WTC11 (cell line): ENCODE measurements around the gene FOXJ3. TPM values are rescaled to one million over a fixed set of nuclear protein-coding genes. Genes with fewer than 3 reads are reported as not detected.

Experiments used
- ATAC-seq: fragments of 200-7000 bp; cut with Tn5 transposase; 2 replicates; pipeline ENCODE4 v1.10.0; 2021; ENCODE audit warnings: mild to moderate bottlenecking, moderate library complexity
- CTCF ChIA-PET: fragments of 300-600 bp; sonication (Branson Sonifier 250); formaldehyde crosslinking; loops from one replicate; lab custom pipeline; 2021; ENCODE audit warnings: antibody characterized with exemption; lab: Charles Lee
- POLR2A ChIA-PET: fragments of 350-600 bp; sonication (Branson Sonifier 250); formaldehyde crosslinking; loops from one replicate; lab custom pipeline; 2021; ENCODE audit warnings: antibody characterized with exemption; lab: Charles Lee
- DNase-seq: peaks from one replicate; pipeline ENCODE4 v3.0.0; 2021; ENCODE audit warnings: low spot score
- H3K27ac Mint-ChIP-seq: 2 replicates; pipeline ENCODE4 v1.8.0; 2021; ENCODE audit warnings: mixed read lengths
- H3K27me3 Mint-ChIP-seq: 2 replicates; pipeline ENCODE4 v1.8.0; 2021; ENCODE audit warnings: low read depth, mild to moderate bottlenecking, moderate library complexity, mixed read lengths
- H3K36me3 Mint-ChIP-seq: 2 replicates; pipeline ENCODE4 v1.8.0; 2021; ENCODE audit warnings: mixed read lengths
- H3K4me1 Mint-ChIP-seq: 2 replicates; pipeline ENCODE4 v1.8.0; 2022; ENCODE audit warnings: mixed read lengths
- H3K4me3 Mint-ChIP-seq: 2 replicates; pipeline ENCODE4 v1.8.0; 2021; ENCODE audit warnings: mild to moderate bottlenecking, moderate library complexity, mixed read lengths
- H3K9me3 Mint-ChIP-seq: 2 replicates; pipeline ENCODE4 v1.8.0; 2021; ENCODE audit warnings: mixed read lengths
- ATF3 ChIP-seq: sonication (generic); formaldehyde crosslinking; conservative IDR thresholded peaks from 2 replicates; pipeline ENCODE4 v1.8.1; 2022; ENCODE audit warnings: mild to moderate bottlenecking, missing genetic modification reagents
- ATF6 ChIP-seq: sonication (generic); formaldehyde crosslinking; IDR thresholded peaks from 2 replicates; pipeline ENCODE4 v1.8.1; 2023; ENCODE audit warnings: mild to moderate bottlenecking, missing genetic modification reagents
- CREM ChIP-seq: sonication (generic); formaldehyde crosslinking; IDR thresholded peaks from 2 replicates; pipeline ENCODE4 v1.8.1; 2022; ENCODE audit warnings: mild to moderate bottlenecking, missing genetic modification reagents, moderate library complexity
- E2F1 ChIP-seq: sonication (generic); formaldehyde crosslinking; IDR thresholded peaks from 2 replicates; pipeline ENCODE4 v1.8.0; 2022; ENCODE audit warnings: mild to moderate bottlenecking, missing genetic modification reagents
- ELF4 ChIP-seq: sonication (generic); formaldehyde crosslinking; IDR thresholded peaks from 2 replicates; pipeline ENCODE4 v1.8.1; 2022; ENCODE audit warnings: low read depth, mild to moderate bottlenecking, moderate library complexity, missing genetic modification reagents
- ESRRA ChIP-seq: sonication (generic); formaldehyde crosslinking; IDR thresholded peaks from 2 replicates; pipeline ENCODE4 v1.8.1; 2022; ENCODE audit warnings: mild to moderate bottlenecking, missing genetic modification reagents, borderline replicate concordance
- GABPB1 ChIP-seq: sonication (generic); formaldehyde crosslinking; IDR thresholded peaks from 2 replicates; pipeline ENCODE4 v1.8.1; 2023; ENCODE audit warnings: mild to moderate bottlenecking, missing genetic modification reagents
- GTF2I ChIP-seq: fragments of 250-450 bp; sonication (Bioruptor Pico); conservative IDR thresholded peaks from 2 replicates; pipeline ENCODE4 v1.4.0; 2021; ENCODE audit warnings: mild to moderate bottlenecking
- HMGXB4 ChIP-seq: sonication (generic); formaldehyde crosslinking; IDR thresholded peaks from 2 replicates; pipeline ENCODE4 v1.8.1; 2023; ENCODE audit warnings: mild to moderate bottlenecking, moderate library complexity, missing genetic modification reagents
- IRF1 ChIP-seq: sonication (generic); formaldehyde crosslinking; IDR thresholded peaks from 2 replicates; pipeline ENCODE4 v1.8.0; 2023; ENCODE audit warnings: missing genetic modification reagents
- MLX ChIP-seq: sonication (generic); formaldehyde crosslinking; IDR thresholded peaks from 2 replicates; pipeline ENCODE4 v1.8.1; 2023; ENCODE audit warnings: mild to moderate bottlenecking, missing genetic modification reagents, moderate library complexity
- NR1H2 ChIP-seq: sonication (generic); formaldehyde crosslinking; IDR thresholded peaks from 2 replicates; pipeline ENCODE4 v1.9.0; 2021; ENCODE audit warnings: mild to moderate bottlenecking, moderate library complexity, missing genetic modification reagents
- OVOL2 ChIP-seq: fragments of 250-450 bp; sonication (Bioruptor Pico); IDR thresholded peaks from 2 replicates; pipeline ENCODE4 v1.9.0; 2021; ENCODE audit warnings: mild to moderate bottlenecking, borderline replicate concordance
- RELA ChIP-seq: sonication (generic); formaldehyde crosslinking; IDR thresholded peaks from 2 replicates; pipeline ENCODE4 v1.8.1; 2022; ENCODE audit warnings: missing genetic modification reagents, mild to moderate bottlenecking, borderline replicate concordance
- RORB ChIP-seq: fragments of 250-450 bp; sonication (Bioruptor Pico); IDR thresholded peaks from 2 replicates; pipeline ENCODE4 v1.9.0; 2021; ENCODE audit warnings: mild to moderate bottlenecking
- STAT6 ChIP-seq: sonication (generic); formaldehyde crosslinking; conservative IDR thresholded peaks from 2 replicates; pipeline ENCODE4 v1.8.1; 2023; ENCODE audit warnings: mild to moderate bottlenecking, low read depth, missing genetic modification reagents, moderate library complexity
- TEAD1 ChIP-seq: sonication (generic); formaldehyde crosslinking; IDR thresholded peaks from 2 replicates; pipeline ENCODE4 v1.8.0; 2022; ENCODE audit warnings: mild to moderate bottlenecking, missing genetic modification reagents
- TP53 ChIP-seq: sonication (generic); formaldehyde crosslinking; IDR thresholded peaks from 2 replicates; pipeline ENCODE4 v1.8.1; 2023; ENCODE audit warnings: mild to moderate bottlenecking, missing genetic modification reagents
- ZBTB21 ChIP-seq: sonication (generic); formaldehyde crosslinking; IDR thresholded peaks from 2 replicates; pipeline ENCODE4 v1.8.1; 2023; ENCODE audit warnings: mild to moderate bottlenecking, missing genetic modification reagents, borderline replicate concordance
- ZBTB43 ChIP-seq: sonication (generic); formaldehyde crosslinking; IDR thresholded peaks from 2 replicates; pipeline ENCODE4 v1.8.1; 2023; ENCODE audit warnings: mild to moderate bottlenecking, missing genetic modification reagents
- ZNF512 ChIP-seq: sonication (generic); formaldehyde crosslinking; IDR thresholded peaks from 2 replicates; pipeline ENCODE4 v1.8.1; 2022; ENCODE audit warnings: missing genetic modification reagents, borderline replicate concordance
- total RNA-seq: library from RNA; stranded (reverse); gene quantifications from 3 replicates; pipeline ENCODE4 v1.2.3, GENCODE V29; 2021

The FOXJ3 gene
- total RNA-seq, 1 experiment from 2014 or later: 43.3 TPM

GRCh38 chr1:42133809-42134526, 201.1 kb downstream of the FOXJ3 start:
- POLR2A ChIA-PET: no interaction called here
- TF ChIP-seq TP53 (CRISPR knock-in tag) (no peak), NR1H2 (CRISPR knock-in tag) (no peak), ATF3 (CRISPR knock-in tag) (no peak), IRF1 (no peak), HMGXB4 (CRISPR knock-in tag) (no peak), ELF4 (no peak), STAT6 (CRISPR knock-in tag) (no peak), ZBTB21 (CRISPR knock-in tag) (no peak), RELA (no peak), ZBTB43 (no peak)
- peaks cover 6% of the 10 kb centered on the region for H3K9me3 Mint-ChIP-seq
- peaks cover 6% of the 10 kb centered on the region; the same call in 1 of the 2 replicates for H3K4me1 Mint-ChIP-seq
- CTCF ChIA-PET: interaction anchor here (1.6 kb wide), 1 partner anchor 13 kb away, joined by 4 read pairs; no protein-coding TSS in a partner anchor
- no peak for DNase-seq
- H3K36me3 Mint-ChIP-seq: no peaks in the 10 kb centered on the region
- H3K4me3 Mint-ChIP-seq: no peak overlapping the region
- ATAC-seq: no peak
- H3K27ac Mint-ChIP-seq: no peak overlapping the region
- H3K27me3 Mint-ChIP-seq: no peaks in the 10 kb centered on the region; the same call in 1 of the 2 replicates

- ChIA-PET CTCF (interaction anchor here (1.6 kb wide), 1 partner anchor 14 kb away, joined by 4 read pairs; no protein-coding TSS in a partner anchor), POLR2A (no interaction called here)
- Mint-ChIP-seq H3K9me3 (peaks cover under 1% of the 10 kb centered on the region), H3K4me1 (peaks cover 6% of the 10 kb centered on the region; the same call in 1 of the 2 replicates), H3K4me3 (no peak overlapping the region), H3K27me3 (no peaks in the 10 kb centered on the region; the same call in 1 of the 2 replicates), H3K36me3 (no peaks in the 10 kb centered on the region), H3K27ac (no peak overlapping the region)
- ATAC-seq: no peak
- DNase-seq: no peak
- TF ChIP-seq IRF1 (no peak), E2F1 (CRISPR knock-in tag) (no peak), ATF6 (CRISPR knock-in tag) (no peak), GTF2I (CRISPR knock-in tag) (no peak), MLX (CRISPR knock-in tag) (no peak), OVOL2 (CRISPR knock-in tag) (no peak), TEAD1 (CRISPR knock-in tag) (no peak), RORB (CRISPR knock-in tag) (no peak), NR1H2 (CRISPR knock-in tag) (no peak), ZNF512 (CRISPR knock-in tag) (no peak), GABPB1 (CRISPR knock-in tag) (no peak), CREM (CRISPR knock-in tag) (no peak), ESRRA (CRISPR knock-in tag) (no peak)
Observed at GRCh38 chr1:42133390-42133789, 201.6 kb downstream of the FOXJ3 start.
